Prostate gland (tissue), 2 donors: Measurements from ENCODE around the gene ACTMAP.

Source experiments
- POLR2A ChIP-seq: fragments of 450-650 bp; IDR thresholded peaks from one replicate; pipeline ENCODE4 v1.6.1; 2016; ENCODE audit warnings: antibody characterized with exemption, mild to moderate bottlenecking
- POLR2AphosphoS5 ChIP-seq: sonication (generic); formaldehyde crosslinking; IDR thresholded peaks from one replicate; pipeline ENCODE4 v1.6.1; 2017; ENCODE audit warnings: antibody characterized with exemption
- TF ChIP-seq, protein P1 (sequence below), 4 experiments: fragments of 200-600 bp in 2 of 4; fragments of 450-650 bp in 2 of 4; sonication (generic) in 2 of 4; IDR thresholded peaks; 1 replicate in 3 of 4; 2 replicates in 1 of 4; pipeline ENCODE4 v1.5.1; 2016 to 2019; ENCODE audit warnings: antibody characterized with exemption in 4 of 4, mild to moderate bottlenecking in 2 of 4, moderate library complexity in 2 of 4

DNA sequence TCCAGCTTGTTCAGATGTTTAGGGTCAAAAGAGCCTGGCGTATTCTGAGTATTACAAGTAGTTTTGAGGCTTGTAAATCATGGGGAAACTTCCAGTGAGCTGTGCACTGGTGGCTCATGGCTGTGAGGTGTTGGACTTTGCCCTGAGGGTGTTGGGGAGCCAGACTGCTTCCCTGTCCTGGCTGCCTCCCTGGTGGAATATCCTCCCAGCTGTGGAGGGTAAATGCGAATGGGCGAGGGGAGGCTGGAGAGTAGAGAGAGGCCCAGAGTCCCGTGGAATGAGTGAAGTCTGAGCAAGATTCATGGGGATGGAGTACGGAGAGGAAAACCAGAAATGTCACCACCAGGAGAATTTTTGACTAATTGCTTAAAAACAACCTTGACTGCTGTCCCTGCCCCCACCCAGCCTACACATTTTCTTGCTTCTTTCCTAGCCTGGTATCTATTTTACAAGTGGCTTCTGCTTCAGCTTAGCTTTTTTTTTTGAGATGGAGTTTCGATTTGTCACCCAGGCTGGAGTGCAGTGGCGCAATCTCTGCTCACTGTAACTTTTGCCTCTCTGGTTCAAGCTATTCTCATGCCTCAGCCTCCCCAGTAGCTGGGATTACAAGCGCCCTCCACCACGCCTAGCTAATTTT lies 4.5 kb upstream of the ACTMAP start:
- TF ChIP-seq POLR2AphosphoS5, result no peak
- TF ChIP-seq, protein P1, sequence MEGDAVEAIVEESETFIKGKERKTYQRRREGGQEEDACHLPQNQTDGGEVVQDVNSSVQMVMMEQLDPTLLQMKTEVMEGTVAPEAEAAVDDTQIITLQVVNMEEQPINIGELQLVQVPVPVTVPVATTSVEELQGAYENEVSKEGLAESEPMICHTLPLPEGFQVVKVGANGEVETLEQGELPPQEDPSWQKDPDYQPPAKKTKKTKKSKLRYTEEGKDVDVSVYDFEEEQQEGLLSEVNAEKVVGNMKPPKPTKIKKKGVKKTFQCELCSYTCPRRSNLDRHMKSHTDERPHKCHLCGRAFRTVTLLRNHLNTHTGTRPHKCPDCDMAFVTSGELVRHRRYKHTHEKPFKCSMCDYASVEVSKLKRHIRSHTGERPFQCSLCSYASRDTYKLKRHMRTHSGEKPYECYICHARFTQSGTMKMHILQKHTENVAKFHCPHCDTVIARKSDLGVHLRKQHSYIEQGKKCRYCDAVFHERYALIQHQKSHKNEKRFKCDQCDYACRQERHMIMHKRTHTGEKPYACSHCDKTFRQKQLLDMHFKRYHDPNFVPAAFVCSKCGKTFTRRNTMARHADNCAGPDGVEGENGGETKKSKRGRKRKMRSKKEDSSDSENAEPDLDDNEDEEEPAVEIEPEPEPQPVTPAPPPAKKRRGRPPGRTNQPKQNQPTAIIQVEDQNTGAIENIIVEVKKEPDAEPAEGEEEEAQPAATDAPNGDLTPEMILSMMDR (IDR thresholded peaks at IDR 0.05), result no peak
- no peak for TF ChIP-seq POLR2A
